Bronchial epithelial cell (primary cell): ENCODE data around the gene PACSIN1. TPM values are rescaled to one million over a fixed set of nuclear protein-coding genes. Genes with fewer than 3 reads are reported as not detected.

Experiments
- DNase-seq: peaks from one replicate; pipeline ENCODE4 v3.0.0-alpha.2; 2010; ENCODE audit warnings: low read depth
- FAIRE-seq: peaks from 2 replicates; lab custom pipeline; 2011; peaks lifted over from hg19 to GRCh38; lab: Jason Lieb, UNC
- H3K27me3 ChIP-seq: 2 replicates; pipeline ENCODE4 v1.5.1; 2011; ENCODE audit warnings: low read length; ENCODE audit not compliant: control insufficient read depth, insufficient read depth
- H3K36me3 ChIP-seq: 2 replicates; pipeline ENCODE4 v1.5.1; 2011; ENCODE audit warnings: low read length; ENCODE audit not compliant: control insufficient read depth, insufficient read depth
- H3K4me3 ChIP-seq: 2 replicates; pipeline ENCODE4 v1.5.1; 2011; ENCODE audit warnings: mild to moderate bottlenecking, low read depth, low read length, control low read depth
- CTCF ChIP-seq: IDR thresholded peaks from 2 replicates; pipeline ENCODE4 v1.5.1; 2011; ENCODE audit warnings: mild to moderate bottlenecking, moderate library complexity, low read length, control low read depth, inconsistent platforms; ENCODE audit not compliant: insufficient read depth, severe bottlenecking
- total RNA-seq: library from RNA; depleted of rRNA; stranded (reverse); fragments of >200 nt; gene quantifications from 2 replicates; pipeline ENCODE4 v1.2.1, GENCODE V29; 2014

PACSIN1 gene
- total RNA-seq, 1 donor from 2014 or later, result not detected

GRCh38 chr6:34571388-34571787, 105.5 kb downstream of the PACSIN1 start:
- peaks cover 2% of the 10 kb centered on the region for H3K27me3 ChIP-seq
- FAIRE-seq (no peak), DNase-seq (no peak)
- no peak for TF ChIP-seq CTCF
- no peaks in the 10 kb centered on the region for H3K36me3 ChIP-seq
- H3K4me3 ChIP-seq, result no peak overlapping the region

- TF ChIP-seq CTCF, result no peak
- Histone ChIP-seq H3K27me3 (peaks cover 2% of the 10 kb centered on the region), H3K36me3 (no peaks in the 10 kb centered on the region), H3K4me3 (no peak overlapping the region)
- no peak for DNase-seq
- FAIRE-seq, result no peak
These were observed 106.1 kb downstream of the PACSIN1 start for GRCh38 chr6:34572021-34572420.

- no peaks in the 10 kb centered on the region for H3K36me3 ChIP-seq
- no peak for TF ChIP-seq CTCF
- no peak for DNase-seq
- FAIRE-seq, result no peak
- peaks cover 2% of the 10 kb centered on the region for H3K27me3 ChIP-seq
- H3K4me3 ChIP-seq, result no peak overlapping the region
These were observed 106.7 kb downstream of the PACSIN1 start for GRCh38 chr6:34572585-34572984.

GRCh38 chr6:34573567-34574183, 107.8 kb downstream of the PACSIN1 start:
- no peak for TF ChIP-seq CTCF
- Histone ChIP-seq H3K36me3 (no peaks in the 10 kb centered on the region), H3K27me3 (peaks cover 2% of the 10 kb centered on the region), H3K4me3 (no peak overlapping the region)
- DNase-seq (no peak), FAIRE-seq (no peak)

- FAIRE-seq (no peak), DNase-seq (no peak)
- H3K4me3 ChIP-seq, result no peak overlapping the region
- H3K27me3 ChIP-seq, result peaks cover 2% of the 10 kb centered on the region
- H3K36me3 ChIP-seq, result no peaks in the 10 kb centered on the region
- no peak for TF ChIP-seq CTCF
These were observed 108.9 kb downstream of the PACSIN1 start for GRCh38 chr6:34574647-34575293.
